ENCODE measurements around the gene RHBDF1.

Gene RHBDF1

GRCh38 chr16:63998-64913 lies 8.2 kb downstream of the RHBDF1 start:
- no peak overlapping the region for H3K4me3 ChIP-seq (ENCODE audit: low read length in 2 of 2)
- H3K9ac ChIP-seq (ENCODE audit: low read length in 2 of 2), result no peak overlapping the region
- peaks cover 21 to 40% of the 10 kb centered on the region in 2 donors for H3K36me3 ChIP-seq (ENCODE audit: control insufficient read depth in 2 of 2, insufficient read depth in 2 of 2, low read length in 2 of 2)
- H3K27ac ChIP-seq (ENCODE audit: low read length), result no peak overlapping the region
- H3K9me3 ChIP-seq (ENCODE audit: control insufficient read depth in 2 of 2, low read length in 2 of 2), result no peaks in the 10 kb centered on the region
- H3K27me3 ChIP-seq (ENCODE audit: control insufficient read depth in 1 of 2, insufficient read depth in 2 of 2, low read length in 2 of 2), result no peaks in the 10 kb centered on the region
- H3K4me1 ChIP-seq (ENCODE audit: control insufficient read depth, insufficient read depth, low read length), result peaks cover 31% of the 10 kb centered on the region

GRCh38 chr16:63466-63865 lies 9.0 kb downstream of the RHBDF1 start:
- Histone ChIP-seq H3K27ac (ENCODE audit: low read length) (no peak overlapping the region), H3K9me3 (ENCODE audit: control insufficient read depth in 2 of 2, low read length in 2 of 2) (no peaks in the 10 kb centered on the region), H3K36me3 (ENCODE audit: control insufficient read depth in 2 of 2, insufficient read depth in 2 of 2, low read length in 2 of 2) (peaks cover 26 to 44% of the 10 kb centered on the region in 2 donors), H3K4me3 (ENCODE audit: low read length in 2 of 2) (no peak overlapping the region), H3K27me3 (ENCODE audit: control insufficient read depth in 1 of 2, insufficient read depth in 2 of 2, low read length in 2 of 2) (no peaks in the 10 kb centered on the region), H3K4me1 (ENCODE audit: control insufficient read depth, insufficient read depth, low read length) (peaks cover 24% of the 10 kb centered on the region), H3K9ac (ENCODE audit: low read length in 2 of 2) (no peak overlapping the region)

GRCh38 chr16:62968-63391 lies 9.5 kb downstream of the RHBDF1 start:
- H3K9ac ChIP-seq (ENCODE audit: low read length in 2 of 2), result no peak overlapping the region
- H3K27ac ChIP-seq (ENCODE audit: low read length), result no peak overlapping the region
- no peak overlapping the region for H3K4me3 ChIP-seq (ENCODE audit: low read length in 2 of 2)
- peaks cover 28 to 47% of the 10 kb centered on the region in 2 donors for H3K36me3 ChIP-seq (ENCODE audit: control insufficient read depth in 2 of 2, insufficient read depth in 2 of 2, low read length in 2 of 2)
- H3K4me1 ChIP-seq (ENCODE audit: control insufficient read depth, insufficient read depth, low read length), result peaks cover 21% of the 10 kb centered on the region
- H3K27me3 ChIP-seq (ENCODE audit: control insufficient read depth in 1 of 2, insufficient read depth in 2 of 2, low read length in 2 of 2), result no peaks in the 10 kb centered on the region
- no peaks in the 10 kb centered on the region for H3K9me3 ChIP-seq (ENCODE audit: control insufficient read depth in 2 of 2, low read length in 2 of 2)

GRCh38 chr16:62283-62967 lies 10.0 kb downstream of the RHBDF1 start:
- H3K27ac ChIP-seq (ENCODE audit: low read length), result no peak overlapping the region
- H3K27me3 ChIP-seq (ENCODE audit: control insufficient read depth in 1 of 2, insufficient read depth in 2 of 2, low read length in 2 of 2), result no peaks in the 10 kb centered on the region
- no peak overlapping the region for H3K9ac ChIP-seq (ENCODE audit: low read length in 2 of 2)
- peaks cover 29 to 51% of the 10 kb centered on the region in 2 donors for H3K36me3 ChIP-seq (ENCODE audit: control insufficient read depth in 2 of 2, insufficient read depth in 2 of 2, low read length in 2 of 2)
- H3K9me3 ChIP-seq (ENCODE audit: control insufficient read depth in 2 of 2, low read length in 2 of 2), result no peaks in the 10 kb centered on the region
- H3K4me3 ChIP-seq (ENCODE audit: low read length in 2 of 2), result no peak overlapping the region
- H3K4me1 ChIP-seq (ENCODE audit: control insufficient read depth, insufficient read depth, low read length), result peaks cover 21% of the 10 kb centered on the region

- Histone ChIP-seq H3K4me3 (ENCODE audit: low read length in 2 of 2) (no peak overlapping the region), H3K27me3 (ENCODE audit: control insufficient read depth in 1 of 2, insufficient read depth in 2 of 2, low read length in 2 of 2) (no peaks in the 10 kb centered on the region), H3K27ac (ENCODE audit: low read length) (no peak overlapping the region), H3K9me3 (ENCODE audit: control insufficient read depth in 2 of 2, low read length in 2 of 2) (no peaks in the 10 kb centered on the region), H3K36me3 (ENCODE audit: control insufficient read depth in 2 of 2, insufficient read depth in 2 of 2, low read length in 2 of 2) (peaks cover 34 to 57% of the 10 kb centered on the region in 2 donors), H3K4me1 (ENCODE audit: control insufficient read depth, insufficient read depth, low read length) (peaks cover 18% of the 10 kb centered on the region), H3K9ac (ENCODE audit: low read length in 2 of 2) (no peak overlapping the region)
Observed at GRCh38 chr16:61879-62281, 10.6 kb downstream of the RHBDF1 start.

- H3K36me3 ChIP-seq (ENCODE audit: control insufficient read depth in 2 of 2, insufficient read depth in 2 of 2, low read length in 2 of 2), result peaks cover 38 to 63% of the 10 kb centered on the region in 2 donors
- H3K9ac ChIP-seq (ENCODE audit: low read length in 2 of 2), result no peak overlapping the region
- H3K27me3 ChIP-seq (ENCODE audit: control insufficient read depth in 1 of 2, insufficient read depth in 2 of 2, low read length in 2 of 2), result no peaks in the 10 kb centered on the region
Observed at GRCh38 chr16:60929-61878, 11.2 kb downstream of the RHBDF1 start.

GRCh38 chr16:60166-60565 lies 12.3 kb downstream of the RHBDF1 start:
- H3K9me3 ChIP-seq (ENCODE audit: control insufficient read depth in 2 of 2, low read length in 2 of 2), result no peaks in the 10 kb centered on the region
- no peak overlapping the region for H3K4me3 ChIP-seq (ENCODE audit: low read length in 2 of 2)
- H3K9ac ChIP-seq (ENCODE audit: low read length in 2 of 2), result no peak overlapping the region
- H3K27me3 ChIP-seq (ENCODE audit: control insufficient read depth in 1 of 2, insufficient read depth in 2 of 2, low read length in 2 of 2), result no peaks in the 10 kb centered on the region
- H3K4me1 ChIP-seq (ENCODE audit: control insufficient read depth, insufficient read depth, low read length), result peaks cover 2% of the 10 kb centered on the region
- no peak overlapping the region for H3K27ac ChIP-seq (ENCODE audit: low read length)
- H3K36me3 ChIP-seq (ENCODE audit: control insufficient read depth in 2 of 2, insufficient read depth in 2 of 2, low read length in 2 of 2), result peaks cover 40 to 72% of the 10 kb centered on the region in 2 donors

More at GRCh38 chr16:60929-61878, 11.2 kb downstream of the RHBDF1 start:
- Histone ChIP-seq H3K4me1 (ENCODE audit: control insufficient read depth, insufficient read depth, low read length) (peaks cover 11% of the 10 kb centered on the region), H3K4me3 (ENCODE audit: low read length in 2 of 2) (no peak overlapping the region), H3K27ac (ENCODE audit: low read length) (no peak overlapping the region), H3K9me3 (ENCODE audit: control insufficient read depth in 2 of 2, low read length in 2 of 2) (no peaks in the 10 kb centered on the region)

- Histone ChIP-seq H3K27me3 (ENCODE audit: control insufficient read depth in 1 of 2, insufficient read depth in 2 of 2, low read length in 2 of 2) (no peaks in the 10 kb centered on the region), H3K9me3 (ENCODE audit: control insufficient read depth in 2 of 2, low read length in 2 of 2) (no peaks in the 10 kb centered on the region), H3K4me1 (ENCODE audit: control insufficient read depth, insufficient read depth, low read length) (peaks cover 2% of the 10 kb centered on the region), H3K36me3 (ENCODE audit: control insufficient read depth in 2 of 2, insufficient read depth in 2 of 2, low read length in 2 of 2) (peaks cover 39 to 72% of the 10 kb centered on the region in 2 donors), H3K4me3 (ENCODE audit: low read length in 2 of 2) (no peak overlapping the region), H3K9ac (ENCODE audit: low read length in 2 of 2) (no peak overlapping the region), H3K27ac (ENCODE audit: low read length) (no peak overlapping the region)
Observed at GRCh38 chr16:59440-60059, 12.9 kb downstream of the RHBDF1 start.

GRCh38 chr16:58491-59439 lies 13.7 kb downstream of the RHBDF1 start:
- no peak overlapping the region for H3K27ac ChIP-seq (ENCODE audit: low read length)

More at GRCh38 chr16:58491-59439, 13.7 kb downstream of the RHBDF1 start:
- no peak overlapping the region for H3K4me3 ChIP-seq (ENCODE audit: low read length in 2 of 2)
- peaks cover 33 to 65% of the 10 kb centered on the region in 2 donors for H3K36me3 ChIP-seq (ENCODE audit: control insufficient read depth in 2 of 2, insufficient read depth in 2 of 2, low read length in 2 of 2)
- H3K27me3 ChIP-seq (ENCODE audit: control insufficient read depth in 1 of 2, insufficient read depth in 2 of 2, low read length in 2 of 2), result no peaks in the 10 kb centered on the region
- peaks cover 8% of the 10 kb centered on the region for H3K4me1 ChIP-seq (ENCODE audit: control insufficient read depth, insufficient read depth, low read length)
- H3K9me3 ChIP-seq (ENCODE audit: control insufficient read depth in 2 of 2, low read length in 2 of 2), result no peaks in the 10 kb centered on the region
- H3K9ac ChIP-seq (ENCODE audit: low read length in 2 of 2), result no peak overlapping the region

All from stomach smooth muscle (tissue), 2 donors.